Superior temporal gyrus (tissue), 1 donor: Measurements from ENCODE around the gene COASY.

ENCODE experiments used
- DNase-seq: peaks from one replicate; pipeline ENCODE4 v3.0.0-alpha.2; 2016; ENCODE audit errors: extremely low spot score

Gene COASY

GRCh38 chr17:42613699-42614295, 51.8 kb downstream of the COASY start:
- DNase-seq: no peak
